Transverse colon (tissue), 3 donors: ENCODE data around the gene LRRC49.

Experiments
- CTCF ChIP-seq, 5 experiments: fragments of 200-600 bp in 3 of 5; fragments of 450-650 bp in 2 of 5; sonication (generic) in 3 of 5; IDR thresholded peaks; 1 replicate in 2 of 5; 2 replicates in 3 of 5; pipeline ENCODE4 v1.5.1; 2016 to 2017; ENCODE audit warnings: antibody characterized with exemption in 5 of 5, inconsistent platforms in 3 of 5, mild to moderate bottlenecking in 2 of 5, moderate library complexity in 1 of 5
- POLR2A ChIP-seq: fragments of 450-650 bp; IDR thresholded peaks from one replicate; pipeline ENCODE4 v1.6.1; 2016; ENCODE audit warnings: antibody characterized with exemption, mild to moderate bottlenecking, moderate library complexity

GRCh38 chr15:71080705-71081104, 188.1 kb downstream of the LRRC49 start:
- TF ChIP-seq POLR2A, result no peak
- no peak for TF ChIP-seq CTCF (IDR thresholded peaks at IDR 0.05)
